Measurements from ENCODE around the gene ANKRD6.

Gene ANKRD6

GRCh38 chr6:89566930-89567629, 134.1 kb downstream of the ANKRD6 start:
- DNase-seq, result no peak

- DNase-seq, result no peak
Observed at GRCh38 chr6:89567630-89568390, 134.9 kb downstream of the ANKRD6 start.

GRCh38 chr6:89574910-89575561, 142.1 kb downstream of the ANKRD6 start:
- DNase-seq, result no peak

GRCh38 chr6:89575562-89575960, 142.6 kb downstream of the ANKRD6 start:
- DNase-seq, result no peak

GRCh38 chr6:89580997-89581666, 148.2 kb downstream of the ANKRD6 start:
- DNase-seq, result peak; percentile 56

GRCh38 chr6:89581689-89582088, 148.7 kb downstream of the ANKRD6 start:
- peak; percentile 62 for DNase-seq

GRCh38 chr6:89582669-89583325, 149.8 kb downstream of the ANKRD6 start:
- DNase-seq, result no peak

GRCh38 chr6:89583559-89583958, 150.6 kb downstream of the ANKRD6 start:
- DNase-seq, result no peak

GRCh38 chr6:89584539-89584938, 151.6 kb downstream of the ANKRD6 start:
- no peak for DNase-seq

- DNase-seq, result no peak
Observed at GRCh38 chr6:89585154-89585553, 152.2 kb downstream of the ANKRD6 start.

- DNase-seq, result no peak
Observed at GRCh38 chr6:89589297-89590025, 156.5 kb downstream of the ANKRD6 start.

GRCh38 chr6:89590133-89590532, 157.2 kb downstream of the ANKRD6 start:
- no peak for DNase-seq

- no peak for DNase-seq
Observed at GRCh38 chr6:89591745-89592144, 158.8 kb downstream of the ANKRD6 start.

GRCh38 chr6:89596056-89596455, 163.1 kb downstream of the ANKRD6 start:
- DNase-seq, result no peak

- no peak for DNase-seq
Observed at GRCh38 chr6:89596484-89596883, 163.5 kb downstream of the ANKRD6 start.

- DNase-seq, result no peak
Observed at GRCh38 chr6:89597372-89597771, 164.4 kb downstream of the ANKRD6 start.

GRCh38 chr6:89597988-89598387, 165.0 kb downstream of the ANKRD6 start:
- DNase-seq, result peak; percentile 6

GRCh38 chr6:89599727-89600126, 166.8 kb downstream of the ANKRD6 start:
- DNase-seq, result no peak

GRCh38 chr6:89602166-89602565, 169.2 kb downstream of the ANKRD6 start:
- DNase-seq, result no peak

- DNase-seq, result no peak
Observed at GRCh38 chr6:89604653-89605052, 171.7 kb downstream of the ANKRD6 start.

- DNase-seq, result no peak
Observed at GRCh38 chr6:89605861-89606260, 172.9 kb downstream of the ANKRD6 start.

GRCh38 chr6:89610149-89610642, 177.2 kb downstream of the ANKRD6 start:
- peak; percentile 1 for DNase-seq

Data from NCI-H1092 treated with DMSO at 0.1 percent for 48 hours (cell line).